HPDE6-E6E7 (cell line): ENCODE measurements around the gene MOK.
A peak's percentile ranks its signal among the peaks of the same experiment; 100 is the strongest.
"Not testable (repeated sequence)": the region's sequence is repeated elsewhere in the genome, so short reads cannot be mapped to it uniquely, and the experiment has no call there.

Experiments used
- DNase-seq: peaks from one replicate; pipeline ENCODE4 v3.0.0; 2011; ENCODE audit warnings: missing footprints; ENCODE audit errors: extremely low spot score

The MOK gene

GRCh38 chr14:102248121-102248520 lies 56.8 kb downstream of the MOK start:
- no peak for DNase-seq

- no peak for DNase-seq
Observed at GRCh38 chr14:102246071-102246470, 58.9 kb downstream of the MOK start.

- not testable (repeated sequence) for DNase-seq
Observed at GRCh38 chr14:102243795-102244194, 61.2 kb downstream of the MOK start.

GRCh38 chr14:102241147-102241546 lies 63.8 kb downstream of the MOK start:
- DNase-seq: no peak

GRCh38 chr14:102240481-102240880 lies 64.5 kb downstream of the MOK start:
- not testable (repeated sequence) for DNase-seq

- no peak for DNase-seq
Observed at GRCh38 chr14:102239231-102239630, 65.7 kb downstream of the MOK start.

- DNase-seq: no peak
Observed at GRCh38 chr14:102238766-102239165, 66.2 kb downstream of the MOK start.

GRCh38 chr14:102238131-102238530 lies 66.8 kb downstream of the MOK start:
- no peak for DNase-seq

- DNase-seq: no peak
Observed at GRCh38 chr14:102236026-102236425, 68.9 kb downstream of the MOK start.

- DNase-seq: peak; percentile 87
Observed at GRCh38 chr14:102235275-102235897, 69.6 kb downstream of the MOK start.

- DNase-seq: no peak
Observed at GRCh38 chr14:102234331-102235264, 70.4 kb downstream of the MOK start.

- DNase-seq: no peak
Observed at GRCh38 chr14:102233081-102233480, 71.9 kb downstream of the MOK start.

GRCh38 chr14:102232348-102232625 lies 72.7 kb downstream of the MOK start:
- no peak for DNase-seq

- DNase-seq: no peak
Observed at GRCh38 chr14:102231476-102232347, 73.3 kb downstream of the MOK start.

GRCh38 chr14:102230481-102231210 lies 74.3 kb downstream of the MOK start:
- no peak for DNase-seq

- no peak for DNase-seq
Observed at GRCh38 chr14:102229739-102230092, 75.2 kb downstream of the MOK start.

GRCh38 chr14:102229071-102229738 lies 75.8 kb downstream of the MOK start:
- DNase-seq: no peak

- DNase-seq: no peak
Observed at GRCh38 chr14:102227184-102227964, 77.6 kb downstream of the MOK start.

GRCh38 chr14:102226356-102227125 lies 78.4 kb downstream of the MOK start:
- no peak for DNase-seq

GRCh38 chr14:102225936-102226335 lies 79.0 kb downstream of the MOK start:
- no peak for DNase-seq
